ENCODE data around the gene FOXRED2.
A peak's percentile ranks its signal among the peaks of the same experiment; 100 is the strongest.
"Not testable (repeated sequence)": the region's sequence is repeated elsewhere in the genome, so short reads cannot be mapped to it uniquely, and the experiment has no call there.

FOXRED2 gene

DNA sequence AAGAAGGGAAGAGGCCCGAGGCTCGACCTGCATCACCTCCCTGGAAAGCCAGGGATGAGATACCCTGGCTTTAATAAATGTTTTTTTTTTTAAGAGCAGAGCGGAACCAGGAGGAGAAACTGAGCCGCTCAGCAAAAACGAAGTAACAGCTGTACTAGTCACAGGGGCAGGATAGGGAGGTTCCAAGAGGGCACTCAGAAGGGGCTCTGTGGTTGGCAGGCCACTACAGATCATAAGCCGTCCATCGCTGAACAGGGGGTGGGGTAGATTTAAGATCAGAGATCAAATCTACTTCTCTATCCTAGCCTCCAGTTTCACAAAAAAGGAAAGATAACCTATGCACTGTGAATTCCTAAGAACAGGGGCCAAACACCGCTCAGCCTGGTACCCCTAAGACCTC, 21.5 kb upstream of the FOXRED2 start:
- Histone ChIP-seq H3K36me3 (peaks cover 43% of the 10 kb centered on the region), H3K9me3 (no peaks in the 10 kb centered on the region), H3K4me3 (ENCODE audit: low read depth, low read length) (peak overlapping the region; percentile 87), H3K27me3 (no peaks in the 10 kb centered on the region), H3K4me1 (no peaks in the 10 kb centered on the region)
- DNase-seq, result no peak
- TF ChIP-seq, protein P1, sequence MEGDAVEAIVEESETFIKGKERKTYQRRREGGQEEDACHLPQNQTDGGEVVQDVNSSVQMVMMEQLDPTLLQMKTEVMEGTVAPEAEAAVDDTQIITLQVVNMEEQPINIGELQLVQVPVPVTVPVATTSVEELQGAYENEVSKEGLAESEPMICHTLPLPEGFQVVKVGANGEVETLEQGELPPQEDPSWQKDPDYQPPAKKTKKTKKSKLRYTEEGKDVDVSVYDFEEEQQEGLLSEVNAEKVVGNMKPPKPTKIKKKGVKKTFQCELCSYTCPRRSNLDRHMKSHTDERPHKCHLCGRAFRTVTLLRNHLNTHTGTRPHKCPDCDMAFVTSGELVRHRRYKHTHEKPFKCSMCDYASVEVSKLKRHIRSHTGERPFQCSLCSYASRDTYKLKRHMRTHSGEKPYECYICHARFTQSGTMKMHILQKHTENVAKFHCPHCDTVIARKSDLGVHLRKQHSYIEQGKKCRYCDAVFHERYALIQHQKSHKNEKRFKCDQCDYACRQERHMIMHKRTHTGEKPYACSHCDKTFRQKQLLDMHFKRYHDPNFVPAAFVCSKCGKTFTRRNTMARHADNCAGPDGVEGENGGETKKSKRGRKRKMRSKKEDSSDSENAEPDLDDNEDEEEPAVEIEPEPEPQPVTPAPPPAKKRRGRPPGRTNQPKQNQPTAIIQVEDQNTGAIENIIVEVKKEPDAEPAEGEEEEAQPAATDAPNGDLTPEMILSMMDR (IDR thresholded peaks at IDR 0.05; ENCODE audit: low read depth, low read length), result no peak

DNA sequence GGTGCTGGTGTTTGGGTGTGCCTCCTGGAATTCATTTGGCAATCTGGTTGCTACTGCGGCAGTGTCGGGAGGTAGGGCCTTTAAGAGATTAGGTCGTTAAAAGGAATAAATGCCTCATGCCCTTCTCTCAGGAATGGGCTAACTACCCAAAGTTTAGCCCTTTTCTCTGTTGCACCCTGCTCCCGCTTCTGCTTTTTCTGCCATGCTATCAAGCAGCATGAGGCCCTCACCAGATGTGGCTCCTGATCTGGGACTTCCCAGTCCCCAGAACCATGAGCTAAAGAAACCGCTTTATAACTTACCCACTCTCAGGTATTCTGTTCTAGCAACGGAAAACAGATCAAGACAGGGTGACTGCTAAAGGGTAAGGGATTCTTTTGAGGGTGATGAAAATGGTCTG, 15.8 kb upstream of the FOXRED2 start:
- TF ChIP-seq, protein P1 (IDR thresholded peaks at IDR 0.05; ENCODE audit: low read depth, low read length), result no peak
- Histone ChIP-seq H3K36me3 (peaks cover 99% of the 10 kb centered on the region), H3K4me1 (no peaks in the 10 kb centered on the region)

DNA sequence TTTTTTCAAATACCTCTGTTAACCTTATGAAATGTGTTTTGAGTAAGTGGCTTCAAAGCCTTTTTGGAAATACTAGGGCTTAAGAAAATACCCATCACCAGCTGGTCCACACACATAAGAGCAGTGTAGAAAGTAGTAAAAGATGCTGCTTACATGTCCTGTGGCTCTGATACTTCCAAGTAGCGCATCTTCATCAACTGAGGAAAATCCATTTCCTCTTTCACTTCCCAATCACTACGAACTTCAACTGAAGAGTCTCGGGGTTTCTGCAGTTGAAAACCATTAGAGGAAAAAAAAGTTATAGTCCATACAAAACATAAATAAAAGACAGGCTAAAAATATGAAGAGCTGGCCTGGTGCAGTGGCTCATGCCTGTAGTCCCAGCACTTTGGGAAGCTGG, 13.6 kb upstream of the FOXRED2 start:
- Histone ChIP-seq H3K4me3 (ENCODE audit: low read depth, low read length) (no peak overlapping the region), H3K4me1 (no peaks in the 10 kb centered on the region), H3K27me3 (no peaks in the 10 kb centered on the region), H3K36me3 (peaks cover 98% of the 10 kb centered on the region), H3K9me3 (no peaks in the 10 kb centered on the region)
- no peak for DNase-seq
- TF ChIP-seq, protein P1 (IDR thresholded peaks at IDR 0.05; ENCODE audit: low read depth, low read length), result no peak

More for the DNA sequence above, 15.8 kb upstream of the FOXRED2 start:
- Histone ChIP-seq H3K4me3 (ENCODE audit: low read depth, low read length) (no peak overlapping the region), H3K9me3 (no peaks in the 10 kb centered on the region), H3K27me3 (no peaks in the 10 kb centered on the region)
- DNase-seq, result no peak

DNA sequence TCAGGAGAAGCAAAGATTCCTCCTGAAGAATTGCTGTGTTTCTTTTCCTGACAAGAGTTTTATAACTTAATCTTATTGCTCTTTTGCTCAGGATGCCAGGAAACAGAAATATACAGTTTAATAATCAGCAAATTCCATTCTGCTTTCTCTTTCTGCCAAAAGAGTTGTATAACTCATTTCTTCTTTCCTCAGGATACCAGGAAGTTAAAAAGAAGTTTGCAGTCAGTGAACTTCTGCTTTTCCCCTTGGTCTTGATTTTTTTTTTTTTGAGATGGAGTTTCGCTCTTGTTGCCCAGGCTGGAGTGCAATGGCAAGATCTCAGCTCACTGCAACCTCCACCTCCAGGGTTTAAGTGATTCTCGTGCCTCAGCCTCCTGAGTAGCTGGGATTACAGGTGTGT, 13.1 kb upstream of the FOXRED2 start:
- H3K4me3 ChIP-seq (ENCODE audit: low read depth, low read length); DNase-seq; H3K9me3 ChIP-seq; H3K27me3 ChIP-seq; H3K4me1 ChIP-seq: not testable (repeated sequence)
- H3K36me3 ChIP-seq, result peaks cover 99% of the 10 kb centered on the region

DNA sequence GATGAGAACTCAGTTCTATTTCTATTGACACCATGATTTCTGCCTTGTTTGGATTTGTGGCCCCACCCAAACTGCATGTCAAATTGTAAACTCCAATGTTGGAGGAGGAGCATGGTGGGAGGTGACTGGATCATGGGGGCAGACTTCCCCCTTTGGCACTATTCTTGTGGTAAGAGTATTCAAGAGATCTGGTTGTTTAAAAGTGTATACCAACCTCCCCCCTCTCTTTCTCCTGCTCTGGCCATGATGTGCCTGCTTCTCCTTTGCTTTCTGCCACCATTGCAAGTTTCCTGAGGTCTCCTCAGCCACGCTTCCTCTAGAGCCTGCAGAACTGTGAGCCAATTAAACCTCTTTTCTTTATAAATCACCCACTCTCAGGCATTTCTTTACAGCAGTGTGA, 7.9 kb upstream of the FOXRED2 start:
- H3K9me3 ChIP-seq, result no peaks in the 10 kb centered on the region
- no peak overlapping the region for H3K4me3 ChIP-seq (ENCODE audit: low read depth, low read length)
- DNase-seq, result no peak
- no peaks in the 10 kb centered on the region for H3K4me1 ChIP-seq
- H3K36me3 ChIP-seq, result peaks cover 97% of the 10 kb centered on the region
- TF ChIP-seq, protein P1 (IDR thresholded peaks at IDR 0.05; ENCODE audit: low read depth, low read length), result no peak
- no peaks in the 10 kb centered on the region for H3K27me3 ChIP-seq

DNA sequence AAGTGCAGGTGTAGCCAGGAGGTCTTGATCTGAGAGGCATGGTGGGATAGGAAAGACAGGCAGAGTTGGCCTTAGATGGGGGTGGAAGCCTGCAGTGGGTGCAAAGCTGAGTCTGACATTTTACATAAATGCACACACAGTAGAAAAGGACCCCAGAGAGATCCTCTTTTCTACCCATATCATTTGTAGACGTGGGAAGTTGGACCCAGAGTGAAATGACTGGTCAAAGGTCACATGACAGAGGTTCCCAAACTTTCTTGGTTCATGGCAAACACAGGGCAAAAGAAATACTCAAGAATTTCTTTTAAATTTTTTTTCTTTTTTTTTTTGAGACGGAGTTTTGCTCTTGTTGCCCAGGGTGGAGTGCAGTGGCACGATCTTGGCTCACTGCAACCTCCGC, 6.2 kb upstream of the FOXRED2 start:
- Histone ChIP-seq H3K4me1 (no peaks in the 10 kb centered on the region), H3K27me3 (no peaks in the 10 kb centered on the region), H3K36me3 (peaks cover 80% of the 10 kb centered on the region), H3K9me3 (no peaks in the 10 kb centered on the region), H3K4me3 (ENCODE audit: low read depth, low read length) (no peak overlapping the region)
- DNase-seq, result no peak
- TF ChIP-seq, protein P1 (IDR thresholded peaks at IDR 0.05; ENCODE audit: low read depth, low read length), result no peak

DNA sequence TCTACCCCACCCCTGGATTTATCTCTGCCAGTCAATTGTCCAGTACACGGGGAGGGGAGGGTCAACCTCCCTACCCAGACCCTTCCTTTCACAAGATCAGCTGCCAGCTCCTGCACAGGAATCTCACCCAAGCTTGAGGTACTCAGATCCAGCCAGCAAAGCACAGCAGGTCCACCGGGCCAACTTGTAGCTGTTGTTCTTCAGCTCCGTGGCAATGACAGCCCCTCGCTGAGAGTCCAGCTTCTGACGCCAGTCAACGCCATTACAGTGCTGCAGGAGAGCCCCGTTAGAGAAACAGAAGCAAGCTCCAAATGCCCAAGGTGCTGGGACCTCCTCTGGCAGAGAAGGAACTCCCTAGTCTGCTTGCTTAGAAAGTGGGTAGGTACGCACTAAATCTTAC, 5.5 kb upstream of the FOXRED2 start:
- H3K27me3 ChIP-seq, result no peaks in the 10 kb centered on the region
- TF ChIP-seq, protein P1 (IDR thresholded peaks at IDR 0.05; ENCODE audit: low read depth, low read length), result no peak
- no peak overlapping the region for H3K4me3 ChIP-seq (ENCODE audit: low read depth, low read length)
- no peak for DNase-seq
- H3K4me1 ChIP-seq, result peaks cover 2% of the 10 kb centered on the region; the same call in 1 of the 2 replicates
- no peaks in the 10 kb centered on the region; the same call in 1 of the 2 replicates for H3K9me3 ChIP-seq
- peaks cover 74% of the 10 kb centered on the region for H3K36me3 ChIP-seq
